Neural progenitor cell (in vitro differentiated cells): ENCODE results near the gene LRRC8D. TPM values are rescaled to one million over a fixed set of nuclear protein-coding genes. Genes with fewer than 3 reads are reported as not detected.

ENCODE experiments used
- DNase-seq: peaks from one replicate; pipeline ENCODE4 v3.0.0-alpha.2; 2016; ENCODE audit warnings: low spot score
- H2AFZ ChIP-seq: fragments of 200-600 bp; sonication (generic); replicated peaks from 2 replicates; pipeline ENCODE4 v1.6.1; 2016; ENCODE audit warnings: antibody characterized with exemption
- H3F3A ChIP-seq: fragments of 200-600 bp; sonication (generic); 2 replicates; pipeline ENCODE4 v1.6.1; 2016; ENCODE audit warnings: antibody characterized with exemption, low read depth
- H3K27ac ChIP-seq: fragments of 200-600 bp; sonication (generic); 2 replicates; pipeline ENCODE4 v1.5.1; 2016; ENCODE audit warnings: mild to moderate bottlenecking
- H3K27me3 ChIP-seq: fragments of 200-600 bp; sonication (generic); 2 replicates; pipeline ENCODE4 v1.6.1; 2016; ENCODE audit warnings: mild to moderate bottlenecking, moderate library complexity
- H3K36me3 ChIP-seq: fragments of 200-600 bp; sonication (generic); 2 replicates; pipeline ENCODE4 v1.5.1; 2016
- H3K4me1 ChIP-seq: fragments of 200-600 bp; sonication (generic); 2 replicates; pipeline ENCODE4 v1.6.1; 2016; ENCODE audit warnings: mixed run types
- H3K4me2 ChIP-seq: fragments of 200-600 bp; sonication (generic); 2 replicates; pipeline ENCODE4 v1.6.1; 2016
- H3K4me3 ChIP-seq: fragments of 200-600 bp; sonication (generic); 2 replicates; pipeline ENCODE4 v1.5.1; 2016
- H3K79me2 ChIP-seq: fragments of 200-600 bp; sonication (generic); 2 replicates; pipeline ENCODE4 v1.6.1; 2016; ENCODE audit warnings: low read depth
- H3K9ac ChIP-seq: fragments of 200-600 bp; sonication (generic); 2 replicates; pipeline ENCODE4 v1.6.1; 2016
- H3K9me3 ChIP-seq: fragments of 200-600 bp; sonication (generic); 2 replicates; pipeline ENCODE4 v1.5.1; 2016; ENCODE audit warnings: low read depth
- H4K20me1 ChIP-seq: fragments of 200-600 bp; sonication (generic); 2 replicates; pipeline ENCODE4 v1.6.1; 2016; ENCODE audit warnings: low read depth
- H3K27ac Mint-ChIP-seq: 3 replicates; pipeline ENCODE4 v1.8.0; 2021; ENCODE audit warnings: mixed read lengths
- H3K27me3 Mint-ChIP-seq: 2 replicates; pipeline ENCODE4 v1.8.0; 2022; ENCODE audit warnings: low read depth, mild to moderate bottlenecking, inconsistent platforms, moderate library complexity, mixed read lengths; ENCODE audit not compliant: insufficient read depth
- H3K36me3 Mint-ChIP-seq: 3 replicates; pipeline ENCODE4 v1.8.0; 2021; ENCODE audit warnings: mixed read lengths
- H3K4me1 Mint-ChIP-seq: 3 replicates; pipeline ENCODE4 v1.8.0; 2021; ENCODE audit warnings: mixed read lengths
- H3K4me3 Mint-ChIP-seq: 3 replicates; pipeline ENCODE4 v1.8.0; 2021; ENCODE audit warnings: mild to moderate bottlenecking, moderate library complexity, mixed read lengths
- H3K9me3 Mint-ChIP-seq: 3 replicates; pipeline ENCODE4 v1.8.0; 2020; ENCODE audit warnings: mixed read lengths
- CTCF ChIP-seq: fragments of 200-600 bp; sonication (generic); IDR thresholded peaks from 2 replicates; pipeline ENCODE4 v1.5.1; 2017; ENCODE audit warnings: antibody characterized with exemption, mild to moderate bottlenecking
- EZH2 ChIP-seq: fragments of 200-600 bp; sonication (generic); IDR thresholded peaks from 2 replicates; pipeline ENCODE4 v1.6.1; 2017; ENCODE audit warnings: antibody characterized with exemption, mild to moderate bottlenecking, moderate library complexity
- EZH2phosphoT487 ChIP-seq: fragments of 200-600 bp; sonication (generic); IDR thresholded peaks from 2 replicates; pipeline ENCODE4 v1.6.1; 2017; ENCODE audit warnings: antibody characterized with exemption
- total RNA-seq: library from RNA; depleted of rRNA; stranded (reverse); fragments of >200 nt; gene quantifications from 2 replicates; pipeline ENCODE4 v1.2.3, GENCODE V29; 2015; ENCODE audit warnings: low replicate concordance

LRRC8D gene
- total RNA-seq, 1 donor from 2014 or later, result 55.7 TPM

DNA sequence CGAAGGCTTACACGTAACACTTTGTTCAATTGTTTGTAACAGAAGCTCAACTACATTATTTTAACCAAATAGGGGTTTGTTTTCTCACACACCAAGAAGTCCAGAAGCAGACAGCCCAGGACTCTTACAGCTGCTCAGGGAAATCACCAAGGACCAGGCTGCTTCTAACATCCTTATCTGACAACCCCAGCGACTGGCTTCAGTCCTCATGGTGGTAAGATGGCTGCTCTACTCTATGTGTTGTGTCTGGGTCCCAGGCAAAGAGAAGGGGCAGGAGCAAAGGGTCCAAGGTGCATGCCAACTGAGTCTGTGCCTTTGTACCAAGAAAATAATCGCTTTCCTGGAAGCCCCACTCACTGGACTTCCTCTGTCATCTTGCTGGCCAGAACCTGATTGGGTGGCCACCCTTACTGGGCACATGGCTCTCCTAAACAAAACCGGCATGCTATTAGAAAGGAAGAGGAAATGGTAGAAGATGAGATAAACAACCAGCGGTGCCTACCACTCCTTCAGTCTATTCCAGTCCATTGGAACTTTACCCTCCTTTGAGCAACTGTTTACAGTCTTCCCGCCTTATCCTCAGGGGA lies 34.1 kb upstream of the LRRC8D start:
- Histone ChIP-seq H3K9me3 (no peaks in the 10 kb centered on the region), H3K27ac (no peak overlapping the region), H3K79me2 (no peaks in the 10 kb centered on the region), H3K27me3 (no peaks in the 10 kb centered on the region), H3K9ac (no peak overlapping the region), H4K20me1 (no peaks in the 10 kb centered on the region), H3F3A (no peaks in the 10 kb centered on the region), H3K4me1 (no peaks in the 10 kb centered on the region), H3K4me2 (no peak overlapping the region), H3K36me3 (no peaks in the 10 kb centered on the region), H2AFZ (no peak overlapping the region), H3K4me3 (no peak overlapping the region)
- H3K36me3 Mint-ChIP-seq, result no peaks in the 10 kb centered on the region
- H3K27me3 Mint-ChIP-seq, result peaks cover 6% of the 10 kb centered on the region
- H3K4me3 Mint-ChIP-seq, result no peak overlapping the region
- no peak for TF ChIP-seq EZH2
- no peak for TF ChIP-seq EZH2phosphoT487
- no peak for TF ChIP-seq CTCF
- no peaks in the 10 kb centered on the region for H3K9me3 Mint-ChIP-seq
- no peak overlapping the region for H3K27ac Mint-ChIP-seq
- H3K4me1 Mint-ChIP-seq, result peaks cover 8% of the 10 kb centered on the region
- DNase-seq, result no peak

DNA sequence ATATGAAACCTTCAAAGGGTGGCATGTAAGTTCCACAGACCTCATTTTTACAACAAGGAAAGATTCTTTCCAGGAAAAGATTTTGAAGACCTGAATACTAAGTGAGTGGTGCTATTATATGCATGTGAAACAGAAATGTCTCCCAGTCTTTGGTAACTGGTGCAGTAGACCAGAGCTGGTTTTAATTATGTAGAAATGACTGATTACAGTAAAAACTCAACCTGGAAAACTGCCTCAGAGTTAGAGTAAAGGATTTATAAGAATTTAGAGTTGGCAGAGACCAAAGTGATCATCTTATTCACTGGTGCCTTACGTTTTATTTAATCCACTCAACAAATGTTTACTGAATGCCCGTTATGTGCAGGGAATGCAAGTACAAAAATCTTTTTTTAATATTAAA lies 30.2 kb upstream of the LRRC8D start:
- Mint-ChIP-seq H3K27me3 (peaks cover 6% of the 10 kb centered on the region), H3K36me3 (no peaks in the 10 kb centered on the region), H3K9me3 (no peaks in the 10 kb centered on the region), H3K4me3 (no peak overlapping the region), H3K4me1 (peaks cover 14% of the 10 kb centered on the region), H3K27ac (no peak overlapping the region)
- no peaks in the 10 kb centered on the region for H3K27me3 ChIP-seq
- H3K36me3 ChIP-seq, result no peaks in the 10 kb centered on the region
- no peaks in the 10 kb centered on the region for H3F3A ChIP-seq
- no peaks in the 10 kb centered on the region for H3K4me1 ChIP-seq
- H4K20me1 ChIP-seq, result no peaks in the 10 kb centered on the region
- no peak overlapping the region for H3K4me3 ChIP-seq
- no peak overlapping the region for H3K27ac ChIP-seq
- no peak overlapping the region for H3K9ac ChIP-seq
- H3K4me2 ChIP-seq, result no peak overlapping the region
- no peak overlapping the region for H2AFZ ChIP-seq
- TF ChIP-seq CTCF, result no peak
- no peak for TF ChIP-seq EZH2phosphoT487
- no peak for TF ChIP-seq EZH2
- H3K9me3 ChIP-seq, result no peaks in the 10 kb centered on the region
- no peaks in the 10 kb centered on the region for H3K79me2 ChIP-seq
- no peak for DNase-seq

DNA sequence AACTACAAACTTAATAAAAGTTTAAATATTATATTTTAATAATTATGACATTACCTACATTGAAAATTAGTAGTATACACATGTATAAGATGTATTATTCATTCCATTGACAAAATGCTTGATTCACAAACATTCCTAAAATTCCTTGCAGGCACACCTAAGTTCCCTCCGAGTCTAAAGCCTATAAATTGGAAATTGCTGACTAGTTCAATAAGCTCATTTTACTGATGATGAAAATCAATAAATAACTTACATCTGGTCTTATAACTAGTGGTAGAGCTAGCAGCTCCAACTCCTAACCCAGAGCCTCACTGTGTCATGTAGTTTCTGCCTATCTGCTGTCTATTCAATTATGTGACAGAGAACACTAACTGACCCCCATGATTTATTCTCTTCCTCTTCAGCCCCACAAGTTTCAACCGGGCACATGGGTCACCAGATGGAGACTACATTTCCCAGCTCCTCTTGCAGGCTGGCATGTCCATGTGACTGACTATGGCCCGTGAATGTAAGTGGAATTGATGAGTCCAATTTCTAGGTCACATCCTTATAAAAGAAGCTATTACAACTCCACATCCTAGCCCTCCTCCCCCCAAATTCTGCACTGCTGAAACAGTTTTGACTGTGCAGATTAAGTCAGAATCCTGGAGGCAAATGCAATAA lies 29.6 kb upstream of the LRRC8D start:
- H2AFZ ChIP-seq, result peak overlapping the region; percentile 69
- H3K4me2 ChIP-seq, result no peak overlapping the region
- H3K27me3 Mint-ChIP-seq, result peaks cover 3% of the 10 kb centered on the region
- no peaks in the 10 kb centered on the region for H4K20me1 ChIP-seq
- no peak overlapping the region for H3K4me3 ChIP-seq
- no peaks in the 10 kb centered on the region for H3K4me1 ChIP-seq
- H3K4me1 Mint-ChIP-seq, result peaks cover 14% of the 10 kb centered on the region
- no peak for DNase-seq
- H3K36me3 ChIP-seq, result no peaks in the 10 kb centered on the region
- no peaks in the 10 kb centered on the region for H3K9me3 ChIP-seq
- no peak overlapping the region for H3K27ac ChIP-seq
- peaks cover 3% of the 10 kb centered on the region for H3K9me3 Mint-ChIP-seq
- no peak overlapping the region for H3K9ac ChIP-seq
- H3K36me3 Mint-ChIP-seq, result no peaks in the 10 kb centered on the region
- H3K27ac Mint-ChIP-seq, result no peak overlapping the region
- no peaks in the 10 kb centered on the region for H3F3A ChIP-seq
- H3K79me2 ChIP-seq, result no peaks in the 10 kb centered on the region
- TF ChIP-seq EZH2 (no peak), EZH2phosphoT487 (no peak), CTCF (no peak)
- no peaks in the 10 kb centered on the region for H3K27me3 ChIP-seq
- H3K4me3 Mint-ChIP-seq, result no peak overlapping the region
